ENCODE data around the gene MYOZ3.

- TF ChIP-seq ZFP30 (CRISPR knock-in tag; IDR thresholded peaks at IDR 0.05) (no peak), GLIS3 (CRISPR knock-in tag; IDR thresholded peaks at IDR 0.05) (no peak), PATZ1 (CRISPR knock-in tag; IDR thresholded peaks at IDR 0.05; ENCODE audit: borderline replicate concordance) (no peak), CSDC2 (CRISPR knock-in tag; IDR thresholded peaks at IDR 0.05) (no peak), ZFP3 (CRISPR knock-in tag; IDR thresholded peaks at IDR 0.05) (no peak)
Measured at GRCh38 chr5:150631326-150631701, 29.7 kb upstream of the MYOZ3 start.

Measured in SK-N-SH treated with all-trans-retinoic acid at 6 μM for 48 hours (cell line).